ENCODE measurements around the gene ADIPOQ. TPM values are rescaled to one million over a fixed set of nuclear protein-coding genes. Genes with fewer than 3 reads are reported as not detected.

Gene ADIPOQ
- total RNA-seq, result 1,000 to 10,000 TPM in 3 of 4 donors, 100 to 1,000 TPM in 1; 899 to 2,262 (median 1,357) TPM

DNA sequence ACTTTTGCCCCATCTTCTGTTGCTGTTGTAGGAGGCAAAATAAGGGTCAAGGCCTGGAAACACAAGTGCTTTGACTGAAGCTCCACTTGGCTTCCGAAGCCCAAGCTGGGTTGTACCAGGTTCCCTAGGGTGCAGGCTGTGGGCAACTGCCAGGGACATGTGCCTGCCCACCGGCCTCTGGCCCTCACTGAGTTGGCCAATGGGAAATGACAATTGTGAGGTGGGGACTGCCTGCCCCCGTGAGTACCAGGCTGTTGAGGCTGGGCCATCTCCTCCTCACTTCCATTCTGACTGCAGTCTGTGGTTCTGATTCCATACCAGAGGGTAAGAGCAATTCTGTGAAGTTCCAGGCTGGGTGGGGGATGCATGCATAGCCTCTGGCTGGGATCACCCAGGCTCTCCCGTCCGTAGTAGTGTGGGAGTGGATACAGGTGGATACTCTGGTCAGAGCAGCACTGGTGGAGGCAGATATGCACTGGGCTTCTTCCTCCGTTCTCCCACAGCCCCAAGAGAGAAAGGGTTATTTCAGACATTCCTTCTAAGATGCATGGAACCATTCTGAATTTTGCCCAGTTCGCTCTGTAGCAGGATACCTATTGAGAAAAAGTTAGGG, at the start of gene ADIPOQ:
Gene ADIPOQ (plus strand): TSS at position 285 of the 613 bp plus-strand sequence. CDS start 10,349 bp downstream, outside the sequence.
- TF ChIP-seq, protein P1, sequence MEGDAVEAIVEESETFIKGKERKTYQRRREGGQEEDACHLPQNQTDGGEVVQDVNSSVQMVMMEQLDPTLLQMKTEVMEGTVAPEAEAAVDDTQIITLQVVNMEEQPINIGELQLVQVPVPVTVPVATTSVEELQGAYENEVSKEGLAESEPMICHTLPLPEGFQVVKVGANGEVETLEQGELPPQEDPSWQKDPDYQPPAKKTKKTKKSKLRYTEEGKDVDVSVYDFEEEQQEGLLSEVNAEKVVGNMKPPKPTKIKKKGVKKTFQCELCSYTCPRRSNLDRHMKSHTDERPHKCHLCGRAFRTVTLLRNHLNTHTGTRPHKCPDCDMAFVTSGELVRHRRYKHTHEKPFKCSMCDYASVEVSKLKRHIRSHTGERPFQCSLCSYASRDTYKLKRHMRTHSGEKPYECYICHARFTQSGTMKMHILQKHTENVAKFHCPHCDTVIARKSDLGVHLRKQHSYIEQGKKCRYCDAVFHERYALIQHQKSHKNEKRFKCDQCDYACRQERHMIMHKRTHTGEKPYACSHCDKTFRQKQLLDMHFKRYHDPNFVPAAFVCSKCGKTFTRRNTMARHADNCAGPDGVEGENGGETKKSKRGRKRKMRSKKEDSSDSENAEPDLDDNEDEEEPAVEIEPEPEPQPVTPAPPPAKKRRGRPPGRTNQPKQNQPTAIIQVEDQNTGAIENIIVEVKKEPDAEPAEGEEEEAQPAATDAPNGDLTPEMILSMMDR (IDR thresholded peaks at IDR 0.05; ENCODE audit: low read depth), result no peak

DNA sequence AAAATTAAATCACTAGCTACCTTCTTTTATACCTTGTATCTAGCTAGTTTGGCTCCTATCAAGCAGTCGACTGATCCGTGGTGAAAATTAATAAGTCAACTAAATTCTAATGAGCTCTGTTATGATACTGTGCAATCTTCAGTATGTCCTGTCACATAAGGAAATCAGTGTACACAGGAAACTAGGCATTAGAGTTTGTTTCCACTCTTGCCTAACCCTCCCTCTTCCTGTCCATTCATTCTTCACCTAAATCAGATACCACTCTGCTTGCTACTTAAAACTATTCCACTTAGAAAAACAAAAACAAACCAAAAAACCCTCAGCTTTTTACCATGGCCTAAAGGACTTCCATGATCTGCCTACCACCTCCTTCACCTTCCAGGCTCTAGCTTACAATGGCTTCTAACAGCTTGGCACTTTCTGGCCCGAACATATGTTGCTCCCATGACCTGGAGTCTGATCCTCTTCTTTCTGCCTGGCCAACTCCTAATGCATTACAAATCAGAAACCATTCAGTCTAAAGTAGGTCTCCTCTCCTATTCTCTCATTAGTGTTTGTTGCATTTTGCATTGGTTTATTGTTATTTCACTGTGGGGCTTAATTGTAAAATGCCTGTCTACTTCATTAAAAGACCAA, 44.2 kb upstream of the ADIPOQ start:
- TF ChIP-seq, protein P1 (IDR thresholded peaks at IDR 0.05; ENCODE audit: low read depth), result no peak

DNA sequence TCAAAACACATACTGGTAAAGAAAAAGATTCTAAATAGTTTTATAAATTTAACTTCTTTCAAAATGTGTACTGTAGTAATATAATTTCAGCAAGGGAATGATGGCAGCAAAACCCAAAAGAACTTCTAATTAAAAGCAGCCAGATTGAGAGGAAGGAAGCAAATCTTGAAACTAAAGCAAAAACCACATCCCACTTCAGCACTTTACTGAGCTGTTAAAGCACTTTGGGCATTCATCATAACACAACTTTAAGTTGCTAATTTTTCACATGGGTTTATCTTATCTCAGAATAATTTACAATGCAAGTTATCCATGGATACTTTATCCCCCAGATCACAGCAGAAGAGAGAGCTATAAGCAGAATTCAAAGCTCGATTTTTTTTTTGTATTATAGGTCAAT, 42.2 kb upstream of the ADIPOQ start:
- TF ChIP-seq, protein P1 (IDR thresholded peaks at IDR 0.05; ENCODE audit: low read depth), result no peak

DNA sequence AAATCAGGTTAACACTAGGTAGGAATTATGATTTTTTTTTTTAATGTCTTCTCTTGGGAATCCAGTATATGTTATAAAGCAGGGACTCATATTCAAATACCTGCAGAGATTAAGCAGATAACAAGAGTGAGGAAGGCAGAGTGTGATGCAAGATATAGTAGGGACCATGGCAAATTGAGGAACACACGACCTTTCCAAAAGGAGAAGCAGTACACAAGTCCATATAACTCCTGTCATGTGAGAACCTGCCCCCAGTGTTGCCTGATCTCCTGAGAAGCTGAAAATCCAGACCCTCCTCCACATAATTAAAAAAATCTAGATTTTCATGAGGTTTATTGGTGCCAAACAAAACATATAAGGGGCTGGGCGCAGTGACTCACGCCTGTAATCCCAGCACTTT, 39.8 kb upstream of the ADIPOQ start:
- TF ChIP-seq, protein P1 (IDR thresholded peaks at IDR 0.05; ENCODE audit: low read depth), result no peak

DNA sequence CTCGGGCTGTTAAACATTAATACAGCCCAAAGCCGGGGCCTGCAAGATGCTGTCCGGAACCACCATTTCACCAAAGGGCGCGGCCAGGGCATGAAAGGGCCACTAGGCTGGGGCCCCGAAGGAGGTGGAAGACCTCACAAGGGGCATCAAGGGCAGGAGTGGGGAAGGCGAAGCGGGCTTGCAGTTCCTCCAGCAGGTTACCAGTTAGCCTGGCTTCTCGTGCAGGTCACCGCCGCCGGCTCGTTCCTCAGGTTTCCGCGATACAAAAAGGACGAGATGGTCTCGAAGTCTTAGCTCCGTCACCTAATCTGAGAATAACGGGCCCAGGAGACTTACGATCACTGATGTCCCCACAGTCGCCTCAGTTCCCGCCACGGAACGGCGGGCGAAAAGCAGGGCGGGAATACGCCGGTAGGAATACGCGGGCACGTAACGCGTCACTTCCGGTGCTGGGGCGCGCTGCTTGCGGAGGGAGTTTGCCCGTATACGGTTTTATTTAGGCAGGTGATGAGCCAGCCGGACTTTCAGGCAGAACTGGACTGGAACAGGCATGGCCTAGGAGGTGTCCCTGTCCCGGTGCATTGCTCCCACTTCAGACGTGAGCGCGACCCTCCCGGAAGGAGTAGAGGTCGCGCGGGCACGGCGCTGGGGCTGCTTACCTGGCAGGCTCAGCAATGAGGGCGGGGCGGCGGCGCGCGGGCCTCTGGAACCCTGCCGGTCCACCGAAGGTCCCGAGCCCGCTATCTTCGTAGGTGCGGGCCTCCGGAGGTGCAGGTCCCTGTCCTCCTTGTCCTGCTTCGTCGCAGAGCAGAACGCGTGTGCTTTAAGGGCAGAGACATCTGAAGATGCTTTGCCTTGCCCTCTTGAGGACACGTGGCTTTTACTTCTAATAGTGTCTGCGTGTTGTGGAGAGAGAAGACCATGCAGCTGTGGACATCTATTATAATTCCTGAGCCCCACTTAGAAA, 36.1 kb upstream of the ADIPOQ start, which contains the start of gene RFC4:
Gene RFC4 (minus strand): TSS at position 394 of the 967 bp plus-strand sequence. CDS start 1,769 bp downstream, outside the sequence.
- TF ChIP-seq, protein P1 (IDR thresholded peaks at IDR 0.05; ENCODE audit: low read depth), result no peak

DNA sequence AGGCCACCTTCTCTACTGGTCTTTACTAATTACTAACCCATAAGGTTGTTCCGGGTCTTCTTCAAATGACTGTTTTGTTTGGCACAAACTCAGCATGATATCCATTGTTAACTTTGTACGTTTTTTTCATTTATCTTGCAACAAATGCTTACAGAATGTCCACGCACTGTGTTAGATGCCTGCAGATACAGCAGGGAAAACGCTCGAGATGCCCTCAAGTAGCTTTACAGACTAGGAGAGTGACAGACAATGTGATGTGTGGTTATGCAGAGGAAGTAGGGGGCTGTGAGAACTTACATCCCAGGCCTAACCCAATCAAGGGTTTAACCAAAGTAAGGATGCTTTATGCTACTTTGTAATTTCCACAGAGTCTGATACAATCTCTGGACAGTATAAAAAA, 35.3 kb upstream of the ADIPOQ start:
- TF ChIP-seq, protein P1 (IDR thresholded peaks at IDR 0.05; ENCODE audit: low read depth), result no peak

Data from subcutaneous adipose tissue (tissue), 4 donors.